Endothelial cell of hepatic sinusoid (primary cell): Measurements from ENCODE around the gene MRFAP1L1.
"Not testable (repeated sequence)": the region's sequence is repeated elsewhere in the genome, so short reads cannot be mapped to it uniquely, and the experiment has no call there.

Source experiments
- in situ Hi-C: cut with HindIII; loops from 2 replicates; pipeline ENCODE4 v1.10.0; 2017; ENCODE audit warnings: low sequenced_read_pairs

Gene MRFAP1L1

DNA sequence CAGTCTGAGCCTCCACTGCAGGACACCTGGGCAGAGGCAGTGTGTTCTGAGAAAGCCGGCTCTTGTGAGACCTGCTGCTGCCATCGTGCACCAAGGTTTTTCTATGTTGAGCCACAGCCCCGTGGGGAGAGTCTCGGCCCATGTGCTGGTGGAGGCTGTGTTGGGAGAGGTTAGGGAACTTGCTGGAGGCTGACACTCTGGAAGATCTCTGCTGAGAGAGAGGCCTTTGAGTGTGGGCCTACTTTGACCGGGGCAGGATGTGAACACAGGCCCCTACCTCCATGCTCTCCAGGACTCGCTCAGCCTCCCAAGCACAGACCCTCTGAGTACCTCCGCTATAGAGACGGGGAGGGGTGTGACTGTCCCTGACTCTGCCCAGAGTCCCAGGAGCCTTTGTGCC is 17.3 kb downstream of the MRFAP1L1 start:
- in situ Hi-C loops: no loop called here

DNA sequence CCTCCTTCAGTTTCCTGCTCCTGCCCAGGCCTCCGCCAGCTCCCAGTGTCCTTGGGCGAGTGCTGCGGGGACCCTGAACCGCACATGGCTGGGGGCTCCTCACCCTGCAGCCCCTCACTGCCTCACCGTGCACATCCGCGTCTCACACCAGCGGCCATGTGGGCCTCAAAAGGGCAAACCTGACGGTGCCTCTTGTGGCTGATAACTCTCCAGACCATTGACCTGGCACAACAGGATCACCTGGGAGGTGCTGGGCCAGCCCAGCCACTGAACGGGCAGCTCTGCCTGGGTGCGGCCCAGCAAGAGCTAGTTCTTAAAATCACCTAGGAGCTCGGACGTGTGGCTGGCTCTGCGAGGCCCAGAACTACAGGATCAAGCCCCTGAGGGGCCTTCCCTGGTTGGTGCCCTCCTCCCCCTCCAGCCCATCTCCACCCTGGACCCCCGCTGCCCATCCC is 20.1 kb downstream of the MRFAP1L1 start:
- in situ Hi-C loops: no loop called here

DNA sequence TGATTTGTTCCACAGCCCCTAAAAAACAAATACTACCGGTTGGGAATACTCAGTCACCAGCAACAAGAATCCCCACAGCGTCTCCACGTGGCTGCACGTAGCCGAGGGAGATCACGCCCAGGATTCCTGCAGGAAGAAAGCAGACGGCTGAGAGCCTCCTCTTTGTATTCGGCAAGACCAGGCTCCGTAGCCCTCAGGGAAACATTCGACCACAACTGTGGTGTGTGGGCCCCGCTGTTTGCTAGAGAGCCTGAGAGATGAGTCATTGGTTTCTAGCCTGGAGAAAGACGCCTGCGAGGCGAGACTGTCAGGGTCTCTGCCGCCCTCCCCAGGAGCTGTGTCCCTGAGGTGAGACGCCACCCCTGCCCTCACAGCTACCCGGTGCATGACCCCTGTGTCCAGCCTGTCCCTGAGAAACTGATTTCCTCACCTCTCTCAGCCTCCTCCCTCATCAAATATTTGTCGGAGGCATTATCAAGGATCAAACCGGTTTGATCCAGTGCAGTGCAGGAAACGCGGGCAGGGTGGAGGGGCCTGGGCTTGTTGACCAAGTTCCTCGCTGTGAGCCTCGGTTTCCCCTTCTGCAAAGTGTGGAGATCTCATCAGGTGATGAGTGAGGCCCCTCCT is 20.7 kb downstream of the MRFAP1L1 start:
- in situ Hi-C loops: no loop called here

DNA sequence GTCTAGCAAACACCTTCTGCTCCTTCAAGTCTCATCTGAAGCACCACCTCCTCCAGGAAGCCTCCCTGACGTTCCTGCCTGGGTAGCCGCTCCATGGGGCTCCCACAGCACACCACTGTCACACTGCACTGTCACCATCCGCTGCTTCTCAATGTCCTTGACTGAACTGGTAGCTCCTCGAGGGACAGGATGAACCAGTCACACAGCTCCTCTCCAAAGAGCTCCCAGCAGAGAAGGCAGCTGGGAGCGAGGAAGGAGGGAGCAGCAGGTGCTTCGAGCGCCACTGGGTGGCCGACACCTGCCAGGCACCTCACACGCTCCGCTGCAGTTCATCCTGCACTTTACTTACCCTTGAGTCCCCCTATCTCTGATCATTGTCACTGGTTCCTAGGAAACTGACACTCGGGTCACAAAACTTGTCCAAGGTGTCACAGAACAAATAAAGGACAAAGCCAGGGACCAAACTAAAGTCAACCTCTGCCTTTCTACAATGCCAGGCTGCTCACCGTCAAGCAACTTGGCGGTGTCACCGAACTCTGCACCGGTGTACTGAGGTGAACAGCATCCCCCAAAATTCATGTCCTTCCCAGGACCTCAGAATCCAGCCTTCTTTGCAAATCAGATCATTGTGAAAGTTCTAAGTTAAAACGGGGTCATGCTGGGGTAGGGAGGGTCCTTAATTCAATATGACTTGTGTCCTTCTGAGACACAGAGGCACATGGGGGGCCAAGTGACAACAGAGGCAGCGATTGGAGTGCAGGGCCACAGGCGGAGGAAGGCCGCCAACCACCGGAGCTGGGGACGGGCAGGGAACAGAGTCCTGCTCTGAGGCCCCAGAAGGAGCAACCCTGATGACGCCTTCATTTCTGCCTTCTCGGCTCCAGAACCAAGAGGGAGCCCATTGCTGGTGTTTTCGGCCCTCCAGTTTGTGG is 21.5 kb downstream of the MRFAP1L1 start:
- in situ Hi-C loops: no loop called here

DNA sequence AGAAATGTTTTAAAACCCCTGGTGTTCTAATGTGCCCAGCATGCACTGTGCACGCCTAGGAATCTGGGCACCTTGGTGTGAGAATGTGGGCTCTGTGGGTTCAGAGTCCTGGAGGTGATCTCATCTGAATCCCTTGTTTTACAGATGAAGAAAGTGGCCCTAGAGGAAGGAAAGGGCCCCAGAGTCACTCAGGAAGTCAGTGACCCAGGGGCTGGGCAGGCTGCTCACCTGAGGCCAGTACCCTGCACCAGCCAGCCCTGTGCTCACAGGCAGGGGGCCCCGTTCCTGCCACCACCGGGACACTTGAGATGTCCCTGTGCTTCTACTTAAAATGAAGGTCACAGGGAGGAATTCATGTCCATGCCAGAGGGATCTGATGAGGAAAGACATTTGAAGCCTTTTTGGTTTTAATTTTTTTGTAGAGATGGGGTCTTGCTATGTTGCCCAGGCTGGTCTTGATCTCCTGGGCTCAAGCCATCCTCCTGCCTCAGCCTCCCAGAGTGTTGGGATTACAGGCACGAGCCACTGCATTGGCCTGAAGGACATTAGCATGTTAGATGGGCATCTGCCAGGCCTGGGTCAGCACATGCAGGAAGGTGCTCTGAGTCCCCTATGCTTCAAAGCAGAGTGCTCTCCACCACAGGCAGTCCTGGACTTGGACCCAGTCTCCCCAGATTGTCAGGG is 23.4 kb downstream of the MRFAP1L1 start:
- in situ Hi-C loops: no loop called here

DNA sequence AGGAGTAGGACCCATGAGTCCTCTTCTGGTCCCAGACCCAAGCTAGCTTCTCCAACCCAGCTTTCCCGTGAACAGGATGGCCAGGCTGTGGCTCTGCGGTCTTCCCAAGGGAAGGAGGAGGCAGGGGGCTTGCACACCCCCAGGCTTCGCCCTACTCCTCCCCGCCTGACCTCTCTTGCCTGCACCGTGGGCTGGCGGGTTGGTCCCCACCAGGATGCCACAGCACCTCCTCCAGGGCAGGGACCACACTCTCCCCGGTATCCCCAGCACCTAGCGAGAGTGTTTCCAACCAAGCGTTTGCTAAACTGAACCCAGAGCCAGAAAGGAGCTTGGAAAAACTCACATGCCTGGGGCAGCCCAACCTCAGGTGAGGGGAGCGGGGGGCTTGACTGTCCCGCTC is 25.0 kb downstream of the MRFAP1L1 start:
- in situ Hi-C loops: no loop called here

DNA sequence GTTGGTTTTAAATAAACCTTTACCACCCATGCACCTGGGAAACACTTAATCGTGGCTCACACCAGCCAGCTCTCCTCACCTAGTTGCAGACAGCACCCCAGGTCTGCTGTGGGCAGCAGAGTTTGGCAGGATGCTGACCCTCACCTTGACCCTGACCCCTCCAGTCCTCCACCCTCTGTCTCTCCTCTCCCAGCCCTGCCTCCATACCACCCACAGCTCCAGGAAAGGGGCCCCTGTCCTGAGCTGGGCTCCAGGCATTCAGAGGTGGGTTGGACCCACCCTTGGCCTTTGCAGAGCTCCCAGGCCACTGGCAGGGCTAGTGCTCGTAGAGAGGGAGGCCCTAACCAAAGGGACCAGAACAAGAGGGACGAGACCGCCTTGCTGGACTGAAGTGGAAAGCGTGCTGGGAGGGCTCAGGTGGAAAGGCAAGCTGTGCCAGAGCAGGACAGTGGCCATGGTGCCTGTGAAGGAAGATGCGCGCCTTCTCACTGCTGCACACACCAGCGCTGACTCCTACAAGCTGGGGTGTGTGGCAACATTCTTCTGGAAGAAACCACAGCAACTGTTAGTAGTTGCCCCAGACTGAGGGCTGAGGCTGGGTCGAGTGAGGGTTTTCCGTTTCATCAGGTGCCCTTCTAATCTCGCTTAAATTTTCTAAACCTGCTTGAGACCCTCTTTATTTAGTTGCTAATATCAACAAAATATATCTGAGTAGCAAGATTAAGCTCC is 26.6 kb downstream of the MRFAP1L1 start:
- in situ Hi-C loops: no loop called here

DNA sequence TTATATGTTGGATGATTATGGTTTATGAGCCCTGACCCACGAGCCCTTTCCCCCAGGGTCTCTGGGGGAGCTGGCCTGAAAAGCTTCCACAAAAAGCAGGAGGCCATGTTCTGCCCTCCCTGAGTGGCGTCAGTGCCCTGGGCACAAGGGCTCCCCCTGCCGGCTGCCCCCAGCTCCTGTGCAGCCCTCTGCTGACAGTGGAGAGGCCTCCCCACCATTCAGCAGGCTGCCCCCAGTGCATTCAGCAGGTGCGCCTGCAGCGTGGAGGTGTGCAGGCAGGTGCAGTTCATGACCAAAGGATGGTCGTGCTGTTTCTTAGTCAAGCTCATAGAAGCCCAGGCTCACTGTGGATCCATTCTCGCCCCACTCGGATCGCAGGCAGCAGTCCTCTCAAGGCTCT is 28.5 kb downstream of the MRFAP1L1 start:
- in situ Hi-C loops: no loop called here

DNA sequence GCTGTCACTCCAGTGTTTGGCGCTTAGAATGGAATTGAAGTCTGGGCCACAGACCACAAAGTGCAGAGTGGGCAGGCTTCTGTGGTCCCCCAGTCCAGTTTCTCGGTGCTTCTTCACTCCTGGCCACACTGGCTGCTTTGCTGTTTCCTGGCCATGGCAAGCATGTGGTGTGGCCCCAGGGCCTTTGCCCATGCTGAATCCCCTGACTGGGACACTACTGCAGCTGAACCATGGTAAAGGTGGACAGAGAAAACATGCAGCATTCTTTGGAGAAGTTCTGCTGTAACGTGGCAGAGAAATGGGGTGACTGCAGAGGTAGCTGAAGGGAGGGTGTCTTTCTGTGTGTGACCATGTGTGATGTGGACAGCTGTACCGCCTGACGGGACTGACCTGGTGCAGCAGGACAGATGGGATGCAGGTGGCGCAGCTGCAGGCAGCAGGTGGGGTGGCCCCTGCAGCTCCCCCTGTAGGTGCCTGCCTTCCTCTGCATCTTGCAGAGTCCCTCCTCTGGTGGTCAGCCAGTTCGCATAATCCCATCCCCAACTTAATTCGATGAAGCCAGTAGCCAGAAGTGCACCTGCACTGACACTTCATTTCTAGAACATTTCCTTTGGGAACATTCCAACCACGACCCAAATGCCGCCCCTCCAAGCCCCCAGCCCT is 29.2 kb downstream of the MRFAP1L1 start:
- in situ Hi-C loops: no loop called here

DNA sequence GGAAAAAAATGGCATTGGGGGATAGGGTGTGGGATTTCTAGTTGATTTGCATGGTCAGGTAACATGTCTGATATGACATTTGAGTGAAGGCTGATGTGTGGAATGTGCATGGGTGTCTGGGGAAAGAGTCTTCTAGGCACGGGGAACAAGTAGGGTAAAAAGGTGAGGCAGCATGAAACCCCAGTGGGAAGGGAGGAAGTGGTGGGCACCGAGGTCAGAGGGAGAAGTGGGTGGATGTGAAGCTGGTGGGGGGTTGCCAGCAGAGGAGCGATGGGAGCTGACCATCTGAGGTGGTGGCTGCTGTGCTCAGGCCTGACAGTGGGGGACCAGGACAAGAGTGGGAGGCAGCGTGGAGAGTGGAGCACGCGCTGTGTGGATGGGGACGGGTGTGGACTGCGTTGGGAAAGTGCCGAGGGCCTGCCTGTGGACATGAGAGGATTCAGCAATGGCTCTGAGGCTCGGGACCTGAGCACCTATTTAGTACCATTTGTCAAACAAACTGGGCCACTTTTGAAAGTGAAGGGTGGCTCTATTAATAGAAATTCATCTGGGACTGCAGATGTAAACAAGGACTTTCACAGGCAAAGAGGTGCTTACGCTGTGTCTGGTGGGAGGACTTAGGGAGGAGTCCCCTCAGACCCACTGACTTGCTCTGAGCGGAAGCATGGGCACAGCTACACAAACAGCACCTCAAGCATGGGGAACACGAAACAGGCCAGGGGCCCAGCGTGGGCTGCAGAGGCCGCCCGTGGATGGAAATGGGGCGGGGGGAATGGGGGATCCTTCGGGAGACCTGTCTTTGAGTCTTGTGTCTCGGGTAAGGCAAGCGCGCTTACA is 32.7 kb downstream of the MRFAP1L1 start:
- in situ Hi-C loops: no loop called here

DNA sequence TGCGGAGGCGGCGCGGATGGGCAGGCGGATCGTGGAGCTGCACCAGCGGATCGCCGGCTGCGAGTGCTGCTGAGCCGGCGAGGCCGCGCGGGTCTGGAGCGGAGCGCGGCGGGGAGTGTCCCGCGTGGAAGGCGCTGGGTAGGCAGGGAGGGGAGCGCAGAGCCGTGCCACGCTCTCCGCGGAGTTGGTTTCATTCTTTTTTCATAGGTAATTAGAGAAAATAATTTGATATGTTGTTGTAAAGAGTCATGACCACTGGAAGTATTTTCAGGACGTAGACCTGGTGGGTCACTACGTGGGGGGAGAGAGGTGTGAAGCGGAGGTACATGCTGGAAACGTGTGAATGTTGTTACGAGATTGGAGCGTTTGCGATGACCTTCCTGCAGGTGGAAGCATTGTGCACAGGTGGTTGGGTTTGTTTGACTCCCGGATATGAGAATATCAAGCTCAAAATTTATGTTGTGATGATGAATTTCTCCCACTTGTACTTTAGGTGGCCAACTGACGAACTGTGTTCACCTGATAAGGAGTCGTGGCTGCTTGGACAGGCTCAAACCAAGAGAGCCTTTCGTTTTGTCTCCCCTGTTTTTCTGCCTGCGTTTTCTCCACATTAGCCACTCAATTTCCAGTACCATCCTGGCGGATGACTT is 35.0 kb downstream of the MRFAP1L1 start:
- in situ Hi-C loops: no loop called here

DNA sequence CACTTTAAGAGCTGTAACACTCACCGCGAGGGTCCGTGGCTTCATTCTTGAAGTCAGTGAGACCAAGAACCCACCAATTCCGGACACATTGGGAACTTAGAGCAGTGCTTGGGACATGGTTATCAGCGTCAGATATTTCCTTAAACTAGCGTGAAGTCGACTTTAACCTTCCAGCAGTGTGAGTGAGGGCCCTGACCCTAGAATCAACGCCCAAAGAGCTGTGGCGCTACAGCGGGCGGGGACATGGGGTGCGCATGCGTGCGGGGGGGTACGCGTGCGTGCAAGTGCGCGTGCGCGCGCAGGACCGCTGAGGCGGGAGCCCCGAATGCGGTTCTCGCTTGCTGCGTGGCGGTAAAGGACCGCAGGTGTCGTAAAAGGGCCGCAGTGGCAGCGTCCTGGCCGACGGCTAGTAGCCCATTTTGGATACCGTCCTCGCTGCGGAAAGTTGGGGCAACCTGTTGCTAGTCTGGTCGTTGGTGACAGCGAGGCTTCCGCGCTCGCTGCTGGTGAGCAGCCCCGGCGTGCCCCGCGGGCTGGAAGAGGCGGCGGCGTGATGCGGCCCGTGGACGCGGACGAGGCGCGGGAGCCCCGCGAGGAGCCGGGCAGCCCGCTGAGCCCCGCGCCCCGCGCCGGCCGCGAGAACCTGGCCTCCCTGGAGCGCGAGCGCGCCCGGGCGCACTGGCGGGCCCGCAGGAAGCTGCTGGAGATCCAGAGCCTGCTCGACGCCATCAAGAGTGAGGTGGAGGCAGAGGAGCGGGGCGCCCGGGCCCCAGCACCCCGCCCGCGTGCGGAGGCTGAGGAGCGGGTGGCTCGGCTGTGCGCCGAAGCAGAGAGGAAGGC is 35.8 kb downstream of the MRFAP1L1 start:
- in situ Hi-C loops: no loop called here

DNA sequence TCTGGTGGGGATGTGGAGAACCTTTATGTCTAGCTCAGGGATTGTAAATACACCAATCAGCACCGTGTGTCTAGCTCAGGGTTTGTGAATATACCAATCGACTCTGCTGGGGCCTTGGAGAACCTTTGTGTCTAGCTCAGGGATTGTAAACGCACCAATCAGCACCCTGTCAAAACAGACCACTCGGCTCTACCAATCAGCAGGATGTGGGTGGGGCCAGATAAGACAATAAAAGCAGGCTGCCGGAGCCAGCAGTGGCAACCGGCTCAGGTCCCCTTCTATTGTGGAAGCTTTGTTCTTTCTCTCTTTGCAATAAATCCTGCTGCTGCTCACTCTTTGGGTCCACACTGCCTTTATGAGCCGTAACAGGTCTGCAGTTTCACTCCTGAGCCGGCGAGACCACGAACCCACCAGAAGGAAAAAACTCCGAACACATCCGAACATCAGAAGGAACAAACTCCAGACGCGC is 36.4 kb downstream of the MRFAP1L1 start:
- in situ Hi-C loops: not testable (repeated sequence)

DNA sequence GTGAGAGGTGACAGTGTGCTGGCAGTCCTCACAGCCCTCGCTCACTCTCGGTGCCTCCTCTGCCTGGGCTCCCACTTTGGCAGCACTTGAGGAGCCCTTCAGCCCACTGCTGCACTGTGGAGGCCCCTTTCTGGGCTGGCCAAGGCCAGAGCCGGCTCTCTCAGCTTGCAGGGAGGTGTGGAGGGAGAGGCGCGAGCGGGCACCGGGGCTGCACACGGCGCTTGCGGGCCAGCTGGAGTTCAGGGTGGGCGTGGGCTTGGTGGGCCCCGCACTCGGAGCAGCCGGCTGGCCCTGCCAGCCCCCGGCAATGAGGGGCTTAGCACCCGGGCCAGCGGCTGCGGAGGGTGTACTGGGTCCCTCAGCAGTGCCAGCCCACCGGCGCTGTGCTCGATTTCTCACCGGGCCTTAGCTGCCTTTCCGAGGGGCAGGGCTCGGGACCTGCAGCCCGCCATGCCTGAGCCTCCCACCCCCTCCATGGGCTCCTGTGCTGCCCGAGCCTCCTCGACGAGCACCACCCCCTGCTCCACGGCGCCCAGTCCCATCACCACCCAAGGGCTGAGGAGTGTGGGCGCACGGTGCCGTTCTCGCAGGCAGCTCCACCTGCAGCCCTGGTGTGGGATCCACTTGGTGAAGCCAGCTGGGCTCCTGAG is 37.0 kb downstream of the MRFAP1L1 start:
- in situ Hi-C loops: not testable (repeated sequence)

DNA sequence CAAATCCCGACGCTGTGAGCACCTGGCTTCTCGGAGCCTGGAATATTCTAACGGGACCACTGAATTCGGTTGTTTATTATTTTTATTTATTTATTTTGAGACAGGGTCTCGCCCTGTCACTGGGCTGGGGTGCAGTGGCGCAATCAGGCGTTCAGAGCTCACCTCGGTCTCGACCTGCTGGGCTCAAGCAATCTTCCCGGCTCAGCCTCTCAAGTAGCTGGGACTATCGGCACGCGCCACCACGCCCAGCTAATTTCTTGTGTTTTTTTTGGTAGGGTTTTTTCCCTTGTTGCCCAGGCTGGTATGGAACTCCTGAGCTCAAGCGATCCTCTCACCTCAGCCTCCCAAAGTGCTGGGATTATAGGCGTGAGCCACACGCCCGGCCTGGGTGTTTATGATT is 37.5 kb downstream of the MRFAP1L1 start:
- in situ Hi-C loops: no loop called here

DNA sequence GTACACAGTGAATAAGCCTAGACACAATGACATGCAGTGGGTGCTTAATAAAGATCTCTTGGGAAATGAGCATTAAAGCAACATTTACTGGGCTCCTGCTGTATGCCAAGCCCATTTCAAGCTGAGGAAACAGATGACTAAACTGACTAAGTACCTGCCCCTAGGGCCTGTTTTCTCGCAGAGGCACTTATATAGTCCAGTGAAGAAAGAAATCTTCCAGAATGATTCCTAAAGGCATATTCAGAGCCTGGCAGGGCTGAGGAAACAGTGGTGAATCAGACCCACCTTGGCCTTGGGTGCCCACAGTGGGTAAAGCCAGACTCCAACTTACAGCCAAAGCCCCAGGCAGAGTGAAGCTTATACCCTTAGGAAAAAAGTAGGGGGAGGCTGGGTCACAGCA is 38.0 kb downstream of the MRFAP1L1 start:
- in situ Hi-C loops: no loop called here

DNA sequence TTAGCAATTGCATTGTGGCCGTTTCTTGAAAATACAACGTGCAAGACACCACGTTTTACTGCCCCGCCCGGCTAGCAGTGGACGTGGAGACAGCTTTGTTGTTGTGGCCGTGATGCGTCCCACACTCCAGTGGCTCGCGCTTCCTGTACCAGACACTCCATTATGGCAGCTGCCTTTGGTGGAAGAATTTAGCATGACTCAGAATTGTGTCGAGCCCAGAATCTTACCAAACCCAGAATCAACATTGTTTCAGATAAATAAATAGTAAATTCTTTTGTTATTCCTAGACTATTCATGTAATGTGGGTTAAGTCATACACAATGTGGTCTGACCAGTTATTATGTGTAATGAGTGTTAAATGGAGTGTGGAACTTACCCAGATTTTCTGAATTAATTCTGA is 41.3 kb downstream of the MRFAP1L1 start:
- in situ Hi-C loops: no loop called here

DNA sequence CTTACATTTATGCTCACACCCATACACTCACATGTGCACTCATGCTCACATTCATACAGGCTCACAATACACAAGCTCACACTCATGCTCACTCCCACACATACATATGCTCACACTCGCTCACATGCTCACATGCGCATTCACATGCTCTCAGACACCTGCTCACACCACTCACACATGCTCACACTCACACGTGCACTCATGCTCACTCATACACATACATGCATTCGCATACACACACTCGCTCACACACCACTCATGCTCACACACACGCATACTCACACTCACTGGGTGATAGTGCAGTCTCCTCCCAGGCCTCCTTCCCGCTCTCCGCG is 44.4 kb downstream of the MRFAP1L1 start:
- in situ Hi-C loops: no loop called here
